D721Med (cell line): Measurements from ENCODE around the gene ZMYND11.

Experiments
- DNase-seq: peaks from one replicate; pipeline ENCODE4 v3.0.0; 2011; ENCODE audit warnings: low spot score; ENCODE audit not compliant: insufficient read length
- FAIRE-seq: peaks from 2 replicates; lab custom pipeline; 2011; peaks lifted over from hg19 to GRCh38; lab: Jason Lieb, UNC
- CTCF ChIP-seq: IDR thresholded peaks from 2 replicates; pipeline ENCODE4 v1.5.1; 2012; ENCODE audit warnings: mild to moderate bottlenecking, control low read depth; ENCODE audit not compliant: insufficient read depth; ENCODE audit errors: missing control alignments

Gene ZMYND11

GRCh38 chr10:105806-106205 is 29.4 kb upstream of the ZMYND11 start:
- no peak for DNase-seq
- no peak for TF ChIP-seq CTCF
- no peak for FAIRE-seq

- FAIRE-seq, result no peak
- TF ChIP-seq CTCF, result no peak
- DNase-seq, result no peak
Observed at GRCh38 chr10:106740-107139, 28.5 kb upstream of the ZMYND11 start.

GRCh38 chr10:112246-112645 is 23.0 kb upstream of the ZMYND11 start:
- FAIRE-seq, result no peak
- no peak for TF ChIP-seq CTCF
- DNase-seq, result no peak

DNA sequence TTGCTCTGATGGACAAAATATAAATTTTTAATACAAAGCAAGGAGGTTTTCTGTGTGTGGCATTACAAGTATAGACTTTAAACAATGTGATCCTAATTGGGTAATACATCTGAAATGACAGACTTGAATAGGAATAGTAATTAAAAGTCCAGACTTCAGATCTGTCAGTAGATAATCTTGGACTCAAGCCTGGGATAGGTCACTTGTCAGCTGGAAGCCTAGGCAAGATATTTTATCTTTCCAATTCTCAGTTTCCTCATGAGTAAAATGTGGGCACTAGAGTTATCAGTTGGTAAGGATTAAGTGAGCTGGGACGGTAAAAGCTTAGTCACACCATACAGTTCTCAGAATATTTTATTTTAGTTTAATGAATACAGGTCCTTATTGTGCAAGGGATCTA is 10.4 kb upstream of the ZMYND11 start:
- no peak for FAIRE-seq
- no peak for TF ChIP-seq CTCF

GRCh38 chr10:127612-128432 is 7.4 kb upstream of the ZMYND11 start:
- FAIRE-seq, result no peak
- no peak for DNase-seq
- TF ChIP-seq CTCF, result no peak

More for the DNA sequence above, 10.4 kb upstream of the ZMYND11 start:
- DNase-seq, result no peak

- no peak for DNase-seq
- TF ChIP-seq CTCF, result no peak
- no peak for FAIRE-seq
Observed at GRCh38 chr10:129810-130209, 5.4 kb upstream of the ZMYND11 start.

- FAIRE-seq, result no peak
- no peak for DNase-seq
- TF ChIP-seq CTCF, result no peak
Observed at GRCh38 chr10:132946-133898, 2.0 kb upstream of the ZMYND11 start.
